K562 (cell line): ENCODE data around the gene LOXL4.

ENCODE experiments used
- BHLHE40 ChIP-seq: IDR thresholded peaks from 2 replicates; pipeline ENCODE4 v1.6.1; 2011; ENCODE audit warnings: low read length, improper control_type of control experiment
- EGR1 ChIP-seq: fragments of 450-650 bp; conservative IDR thresholded peaks from 2 replicates; pipeline ENCODE4 v1.6.1; 2017; ENCODE audit warnings: mild to moderate bottlenecking
- EZH2 ChIP-seq: IDR thresholded peaks from 2 replicates; pipeline ENCODE4 v1.6.1; 2012; ENCODE audit warnings: low read depth, mild to moderate bottlenecking, inconsistent platforms, low read length, borderline replicate concordance
- IRF9 ChIP-seq: fragments of 450-650 bp; IDR thresholded peaks from 2 replicates; pipeline ENCODE4 v1.6.1; 2016; ENCODE audit warnings: missing biosample characterization, missing genetic modification characterization
- JUNB ChIP-seq: fragments of 450-650 bp; formaldehyde crosslinking; conservative IDR thresholded peaks from 2 replicates; pipeline ENCODE4 v1.4.0; 2020; ENCODE audit warnings: mild to moderate bottlenecking
- MAZ ChIP-seq, 2 experiments: fragments of 450-650 bp in 1 of 2; sonication (generic) in 1 of 2; formaldehyde crosslinking; IDR thresholded peaks in 1 of 2; conservative IDR thresholded peaks in 1 of 2; 2 replicates each; pipeline versions ENCODE4 v1.4.0 to v1.5.0; 2020; ENCODE audit warnings: mild to moderate bottlenecking in 1 of 2, missing genetic modification reagents in 1 of 2
- NRF1 ChIP-seq, 2 experiments: fragments of 450-650 bp; IDR thresholded peaks in 1 of 2; conservative IDR thresholded peaks in 1 of 2; 2 replicates each; pipeline ENCODE4 v1.6.1; 2014; ENCODE audit warnings: mild to moderate bottlenecking in 2 of 2
- RB1 ChIP-seq: fragments of 450-650 bp; IDR thresholded peaks from 2 replicates; pipeline ENCODE4 v1.6.1; 2017; ENCODE audit warnings: low read depth, mild to moderate bottlenecking
- YY1 ChIP-seq, 3 experiments: IDR thresholded peaks; 2 replicates each; pipeline ENCODE4 v1.6.1; 2011; ENCODE audit warnings: low read length in 2 of 3, mild to moderate bottlenecking in 2 of 3, moderate library complexity in 2 of 3, borderline replicate concordance in 1 of 3, control low read depth in 1 of 3, low read depth in 1 of 3; ENCODE audit not compliant: insufficient read depth in 3 of 3, insufficient replicate concordance in 2 of 3, control insufficient read depth in 1 of 3, insufficient read length in 1 of 3; ENCODE audit errors: extremely low read depth in 1 of 3
- ZSCAN29 ChIP-seq: fragments of 450-650 bp; IDR thresholded peaks from 2 replicates; pipeline ENCODE4 v1.6.1; 2017
- TF ChIP-seq, protein P1 (sequence below), 3 experiments: IDR thresholded peaks in 2 of 3; conservative IDR thresholded peaks in 1 of 3; 2 replicates each; pipeline ENCODE4 v1.5.1; 2011 to 2012; ENCODE audit warnings: low read length in 3 of 3, mild to moderate bottlenecking in 3 of 3, control low read depth in 2 of 3, improper control_type of control experiment in 1 of 3, inconsistent platforms in 1 of 3, low read depth in 1 of 3, mixed read lengths in 1 of 3, moderate library complexity in 1 of 3; ENCODE audit not compliant: insufficient read depth in 2 of 3

- TF ChIP-seq EGR1 (no peak), JUNB (no peak), BHLHE40 (no peak), MAZ (CRISPR knock-in tag; conservative IDR thresholded peaks at IDR 0.05 in 1 of 2, IDR thresholded peaks at IDR 0.05 in 1 of 2) (no peak), RB1 (no peak), ZSCAN29 (no peak), YY1 (IDR thresholded peaks at IDR 0.05; ENCODE audit: borderline replicate concordance in 1 of 3, control insufficient read depth in 1 of 3, extremely low read depth in 1 of 3, insufficient read depth in 3 of 3, insufficient read length in 1 of 3, insufficient replicate concordance in 2 of 3, low read depth in 1 of 3, low read length in 2 of 3) (no peak), IRF9 (tag) (no peak), EZH2 (no peak), NRF1 (conservative IDR thresholded peaks at IDR 0.05 in 1 of 2, IDR thresholded peaks at IDR 0.05 in 1 of 2) (no peak)
- TF ChIP-seq, protein P1, sequence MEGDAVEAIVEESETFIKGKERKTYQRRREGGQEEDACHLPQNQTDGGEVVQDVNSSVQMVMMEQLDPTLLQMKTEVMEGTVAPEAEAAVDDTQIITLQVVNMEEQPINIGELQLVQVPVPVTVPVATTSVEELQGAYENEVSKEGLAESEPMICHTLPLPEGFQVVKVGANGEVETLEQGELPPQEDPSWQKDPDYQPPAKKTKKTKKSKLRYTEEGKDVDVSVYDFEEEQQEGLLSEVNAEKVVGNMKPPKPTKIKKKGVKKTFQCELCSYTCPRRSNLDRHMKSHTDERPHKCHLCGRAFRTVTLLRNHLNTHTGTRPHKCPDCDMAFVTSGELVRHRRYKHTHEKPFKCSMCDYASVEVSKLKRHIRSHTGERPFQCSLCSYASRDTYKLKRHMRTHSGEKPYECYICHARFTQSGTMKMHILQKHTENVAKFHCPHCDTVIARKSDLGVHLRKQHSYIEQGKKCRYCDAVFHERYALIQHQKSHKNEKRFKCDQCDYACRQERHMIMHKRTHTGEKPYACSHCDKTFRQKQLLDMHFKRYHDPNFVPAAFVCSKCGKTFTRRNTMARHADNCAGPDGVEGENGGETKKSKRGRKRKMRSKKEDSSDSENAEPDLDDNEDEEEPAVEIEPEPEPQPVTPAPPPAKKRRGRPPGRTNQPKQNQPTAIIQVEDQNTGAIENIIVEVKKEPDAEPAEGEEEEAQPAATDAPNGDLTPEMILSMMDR (IDR thresholded peaks at IDR 0.05 in 2 of 3, conservative IDR thresholded peaks at IDR 0.05 in 1 of 3; ENCODE audit: insufficient read depth in 2 of 3, low read depth in 1 of 3, low read length in 3 of 3): no peak
Measured at GRCh38 chr10:98263088-98263487, 4.9 kb downstream of the LOXL4 start.
